NK-92 (cell line): Measurements from ENCODE around the gene MRPL42.
"Not testable (repeated sequence)": the region's sequence is repeated elsewhere in the genome, so short reads cannot be mapped to it uniquely, and the experiment has no call there.

Experiments used
- DNase-seq: peaks from one replicate; lab custom pipeline; 2025; ENCODE audit not compliant: unreplicated experiment; lab: John Stamatoyannopoulos, UW

MRPL42 gene

GRCh38 chr12:93540466-93540865 is 73.2 kb downstream of the MRPL42 start:
- DNase-seq, result no peak

- no peak for DNase-seq
Observed at GRCh38 chr12:93541578-93542225, 74.4 kb downstream of the MRPL42 start.

GRCh38 chr12:93547778-93548177 is 80.5 kb downstream of the MRPL42 start:
- no peak for DNase-seq

- no peak for DNase-seq
Observed at GRCh38 chr12:93549174-93549573, 81.9 kb downstream of the MRPL42 start.

- no peak for DNase-seq
Observed at GRCh38 chr12:93550748-93551611, 83.7 kb downstream of the MRPL42 start.

GRCh38 chr12:93552427-93552826 is 85.1 kb downstream of the MRPL42 start:
- DNase-seq, result no peak

GRCh38 chr12:93557879-93558278 is 90.6 kb downstream of the MRPL42 start:
- DNase-seq, result not testable (repeated sequence)

GRCh38 chr12:93558685-93559084 is 91.4 kb downstream of the MRPL42 start:
- DNase-seq, result not testable (repeated sequence)

GRCh38 chr12:93563807-93564538 is 96.7 kb downstream of the MRPL42 start:
- no peak for DNase-seq

- DNase-seq, result no peak
Observed at GRCh38 chr12:93565760-93566159, 98.4 kb downstream of the MRPL42 start.
